ENCODE results near the gene ESRP2.

Gene ESRP2

DNA sequence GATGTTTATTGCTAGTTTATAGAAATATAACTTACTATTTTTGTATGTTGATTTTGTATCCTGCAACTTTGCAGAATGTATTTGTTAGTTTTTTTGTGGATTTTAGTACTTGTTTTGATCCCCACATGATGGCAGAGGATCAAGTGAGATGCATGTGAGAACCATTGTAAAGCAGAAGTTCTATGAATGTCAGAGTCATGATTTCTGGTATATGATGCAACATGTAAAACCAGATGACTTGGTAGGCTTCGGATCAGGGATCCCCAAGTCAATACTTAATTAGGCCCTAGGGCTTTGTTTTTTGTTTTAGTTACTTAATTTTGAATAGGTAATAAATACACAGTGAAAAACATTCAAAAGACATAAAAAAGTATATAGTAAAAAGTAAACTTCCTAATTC lies 45.8 kb downstream of the ESRP2 start:
- no peak overlapping the region for H3K27ac ChIP-seq (ENCODE audit: extremely low read depth, low read depth, low read length)
- ChIA-PET CTCF (no interaction called here), POLR2A (no interaction called here)
- no peak for TF ChIP-seq ZNF529 (tag by site-specific recombination; IDR thresholded peaks at IDR 0.05; ENCODE audit: insufficient replicate concordance)
- no peak for TF ChIP-seq ZNF2 (tag by site-specific recombination; IDR thresholded peaks at IDR 0.05)
- TF ChIP-seq, protein P1, sequence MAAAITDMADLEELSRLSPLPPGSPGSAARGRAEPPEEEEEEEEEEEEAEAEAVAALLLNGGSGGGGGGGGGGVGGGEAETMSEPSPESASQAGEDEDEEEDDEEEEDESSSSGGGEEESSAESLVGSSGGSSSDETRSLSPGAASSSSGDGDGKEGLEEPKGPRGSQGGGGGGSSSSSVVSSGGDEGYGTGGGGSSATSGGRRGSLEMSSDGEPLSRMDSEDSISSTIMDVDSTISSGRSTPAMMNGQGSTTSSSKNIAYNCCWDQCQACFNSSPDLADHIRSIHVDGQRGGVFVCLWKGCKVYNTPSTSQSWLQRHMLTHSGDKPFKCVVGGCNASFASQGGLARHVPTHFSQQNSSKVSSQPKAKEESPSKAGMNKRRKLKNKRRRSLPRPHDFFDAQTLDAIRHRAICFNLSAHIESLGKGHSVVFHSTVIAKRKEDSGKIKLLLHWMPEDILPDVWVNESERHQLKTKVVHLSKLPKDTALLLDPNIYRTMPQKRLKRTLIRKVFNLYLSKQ (tag by site-specific recombination; IDR thresholded peaks at IDR 0.05; ENCODE audit: borderline replicate concordance) = no peak
- TF ChIP-seq, protein P2, sequence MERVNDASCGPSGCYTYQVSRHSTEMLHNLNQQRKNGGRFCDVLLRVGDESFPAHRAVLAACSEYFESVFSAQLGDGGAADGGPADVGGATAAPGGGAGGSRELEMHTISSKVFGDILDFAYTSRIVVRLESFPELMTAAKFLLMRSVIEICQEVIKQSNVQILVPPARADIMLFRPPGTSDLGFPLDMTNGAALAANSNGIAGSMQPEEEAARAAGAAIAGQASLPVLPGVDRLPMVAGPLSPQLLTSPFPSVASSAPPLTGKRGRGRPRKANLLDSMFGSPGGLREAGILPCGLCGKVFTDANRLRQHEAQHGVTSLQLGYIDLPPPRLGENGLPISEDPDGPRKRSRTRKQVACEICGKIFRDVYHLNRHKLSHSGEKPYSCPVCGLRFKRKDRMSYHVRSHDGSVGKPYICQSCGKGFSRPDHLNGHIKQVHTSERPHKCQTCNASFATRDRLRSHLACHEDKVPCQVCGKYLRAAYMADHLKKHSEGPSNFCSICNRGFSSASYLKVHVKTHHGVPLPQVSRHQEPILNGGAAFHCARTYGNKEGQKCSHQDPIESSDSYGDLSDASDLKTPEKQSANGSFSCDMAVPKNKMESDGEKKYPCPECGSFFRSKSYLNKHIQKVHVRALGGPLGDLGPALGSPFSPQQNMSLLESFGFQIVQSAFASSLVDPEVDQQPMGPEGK (tag by site-specific recombination; IDR thresholded peaks at IDR 0.05) = no peak
- TF ChIP-seq ZFHX2 (tag by site-specific recombination; conservative IDR thresholded peaks at IDR 0.05) = no peak
- TF ChIP-seq ZNF133 (tag by site-specific recombination; IDR thresholded peaks at IDR 0.05) = no peak
- no peak for TF ChIP-seq CTCF (tag by site-specific recombination; IDR thresholded peaks at IDR 0.05)
- TF ChIP-seq HOXC10 (CRISPR knock-in tag; IDR thresholded peaks at IDR 0.05) = no peak
- TF ChIP-seq ZNF514 (tag by site-specific recombination; IDR thresholded peaks at IDR 0.05) = no peak
- no peak for TF ChIP-seq ZNF830 (tag by site-specific recombination; IDR thresholded peaks at IDR 0.05; ENCODE audit: low read depth)
- TF ChIP-seq, protein P3, sequence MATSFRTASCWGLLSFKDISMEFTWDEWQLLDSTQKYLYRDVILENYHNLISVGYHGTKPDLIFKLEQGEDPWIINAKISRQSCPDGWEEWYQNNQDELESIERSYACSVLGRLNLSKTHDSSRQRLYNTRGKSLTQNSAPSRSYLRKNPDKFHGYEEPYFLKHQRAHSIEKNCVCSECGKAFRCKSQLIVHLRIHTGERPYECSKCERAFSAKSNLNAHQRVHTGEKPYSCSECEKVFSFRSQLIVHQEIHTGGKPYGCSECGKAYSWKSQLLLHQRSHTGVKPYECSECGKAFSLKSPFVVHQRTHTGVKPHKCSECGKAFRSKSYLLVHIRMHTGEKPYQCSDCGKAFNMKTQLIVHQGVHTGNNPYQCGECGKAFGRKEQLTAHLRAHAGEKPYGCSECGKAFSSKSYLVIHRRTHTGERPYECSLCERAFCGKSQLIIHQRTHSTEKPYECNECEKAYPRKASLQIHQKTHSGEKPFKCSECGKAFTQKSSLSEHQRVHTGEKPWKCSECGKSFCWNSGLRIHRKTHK (tag by site-specific recombination; IDR thresholded peaks at IDR 0.05) = no peak
- no peak for TF ChIP-seq SP7 (tag by site-specific recombination; IDR thresholded peaks at IDR 0.05)
- TF ChIP-seq MEIS1 (CRISPR knock-in tag; IDR thresholded peaks at IDR 0.05; ENCODE audit: borderline replicate concordance) = no peak
- no peak for TF ChIP-seq INSM2 (tag by site-specific recombination; IDR thresholded peaks at IDR 0.05)
- TF ChIP-seq SETDB1 (IDR thresholded peaks at IDR 0.05; ENCODE audit: insufficient read length, low read length) = no peak
- no peak for TF ChIP-seq PRDM10 (tag by site-specific recombination; IDR thresholded peaks at IDR 0.05)
- TF ChIP-seq ZNF23 (tag by site-specific recombination; IDR thresholded peaks at IDR 0.05; ENCODE audit: borderline replicate concordance) = no peak
- no peak for TF ChIP-seq ZNF214 (tag by site-specific recombination; IDR thresholded peaks at IDR 0.05; ENCODE audit: borderline replicate concordance)
- TF ChIP-seq ZNF747 (tag by site-specific recombination; IDR thresholded peaks at IDR 0.05) = no peak
- peaks cover 0 to 53% of the 10 kb centered on the region in 2 experiments; a peak in 1 of 3 replicates for H3K36me3 ChIP-seq (ENCODE audit: control insufficient read depth in 2 of 2, insufficient read depth in 1 of 2, low read length in 2 of 2)
- H3K9me3 ChIP-seq (ENCODE audit: control insufficient read depth, insufficient read depth, low read depth, low read length) = no peaks in the 10 kb centered on the region
- no peaks in the 10 kb centered on the region for H3K4me1 ChIP-seq (ENCODE audit: control insufficient read depth, insufficient read depth, low read length)
- no peak overlapping the region for H3K4me3 ChIP-seq (ENCODE audit: low read depth, low read length)

Measured in HEK293 (cell line).